Ishikawa (cell line): ENCODE measurements around the gene UPK3A.
A peak's percentile ranks its signal among the peaks of the same experiment; 100 is the strongest.

ENCODE experiments used
- CEBPB ChIP-seq: IDR thresholded peaks from 2 replicates; pipeline ENCODE4 v1.6.1; 2012
- CREB1 ChIP-seq: IDR thresholded peaks from 2 replicates; pipeline ENCODE4 v1.6.1; 2012; ENCODE audit warnings: low read depth
- EGR1 ChIP-seq: IDR thresholded peaks from 2 replicates; pipeline ENCODE4 v1.6.1; 2012
- EP300 ChIP-seq: IDR thresholded peaks from 2 replicates; pipeline ENCODE4 v1.6.1; 2012; ENCODE audit warnings: borderline replicate concordance
- FOXM1 ChIP-seq: IDR thresholded peaks from 2 replicates; pipeline ENCODE4 v1.6.1; 2012; ENCODE audit warnings: low read depth, borderline replicate concordance
- MAX ChIP-seq: IDR thresholded peaks from 2 replicates; pipeline ENCODE4 v1.6.1; 2012
- NFIC ChIP-seq: IDR thresholded peaks from 2 replicates; pipeline ENCODE4 v1.6.1; 2012
- RAD21 ChIP-seq: IDR thresholded peaks from 2 replicates; pipeline ENCODE4 v1.6.1; 2012; ENCODE audit warnings: low read depth
- REST ChIP-seq: IDR thresholded peaks from 2 replicates; pipeline ENCODE4 v1.6.1; 2012; ENCODE audit warnings: low read depth, mild to moderate bottlenecking
- TAF1 ChIP-seq: IDR thresholded peaks from 2 replicates; pipeline ENCODE4 v1.6.1; 2012; ENCODE audit warnings: low read depth, mild to moderate bottlenecking
- TCF12 ChIP-seq: IDR thresholded peaks from 2 replicates; pipeline ENCODE4 v1.6.1; 2012; ENCODE audit warnings: low read depth
- TEAD4 ChIP-seq: IDR thresholded peaks from 2 replicates; pipeline ENCODE4 v1.6.1; 2012
- USF1 ChIP-seq: IDR thresholded peaks from 2 replicates; pipeline ENCODE4 v1.6.1; 2012
- YY1 ChIP-seq: IDR thresholded peaks from 2 replicates; pipeline ENCODE4 v1.6.1; 2012; ENCODE audit warnings: low read depth
- ZBTB7A ChIP-seq: IDR thresholded peaks from 2 replicates; pipeline ENCODE4 v1.6.1; 2012; ENCODE audit warnings: low read depth

UPK3A gene

GRCh38 chr22:45280587-45280980 lies 4.2 kb upstream of the UPK3A start:
- TF ChIP-seq ZBTB7A (no peak), CREB1 (no peak), MAX (no peak), USF1 (no peak), TCF12 (no peak), CEBPB (no peak), EP300 (no peak), TEAD4 (no peak), TAF1 (no peak), FOXM1 (no peak), REST (no peak), YY1 (no peak), RAD21 (no peak), NFIC (no peak), EGR1 (no peak)

DNA sequence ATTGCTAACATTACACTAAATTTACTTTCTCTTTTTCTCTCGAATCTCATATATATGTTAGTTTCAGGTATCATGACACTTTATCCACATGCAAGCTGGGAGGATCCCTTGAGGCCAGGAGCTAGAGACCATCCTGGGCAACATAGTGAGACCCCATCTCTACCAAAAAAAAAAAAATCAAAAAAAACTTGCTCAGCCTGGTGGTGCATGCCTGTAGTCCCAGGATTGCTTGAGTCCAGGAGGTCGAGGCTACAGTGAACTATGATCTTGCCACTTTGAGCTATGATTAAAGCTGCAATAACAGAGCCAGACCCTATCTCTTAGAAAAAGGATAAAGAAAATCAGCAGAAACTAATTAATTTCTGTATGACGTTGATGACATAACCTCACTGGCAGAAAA lies 3.7 kb upstream of the UPK3A start:
- TF ChIP-seq REST (no peak), RAD21 (no peak), NFIC (no peak), EGR1 (no peak), FOXM1 (no peak), YY1 (no peak), CREB1 (no peak)

DNA sequence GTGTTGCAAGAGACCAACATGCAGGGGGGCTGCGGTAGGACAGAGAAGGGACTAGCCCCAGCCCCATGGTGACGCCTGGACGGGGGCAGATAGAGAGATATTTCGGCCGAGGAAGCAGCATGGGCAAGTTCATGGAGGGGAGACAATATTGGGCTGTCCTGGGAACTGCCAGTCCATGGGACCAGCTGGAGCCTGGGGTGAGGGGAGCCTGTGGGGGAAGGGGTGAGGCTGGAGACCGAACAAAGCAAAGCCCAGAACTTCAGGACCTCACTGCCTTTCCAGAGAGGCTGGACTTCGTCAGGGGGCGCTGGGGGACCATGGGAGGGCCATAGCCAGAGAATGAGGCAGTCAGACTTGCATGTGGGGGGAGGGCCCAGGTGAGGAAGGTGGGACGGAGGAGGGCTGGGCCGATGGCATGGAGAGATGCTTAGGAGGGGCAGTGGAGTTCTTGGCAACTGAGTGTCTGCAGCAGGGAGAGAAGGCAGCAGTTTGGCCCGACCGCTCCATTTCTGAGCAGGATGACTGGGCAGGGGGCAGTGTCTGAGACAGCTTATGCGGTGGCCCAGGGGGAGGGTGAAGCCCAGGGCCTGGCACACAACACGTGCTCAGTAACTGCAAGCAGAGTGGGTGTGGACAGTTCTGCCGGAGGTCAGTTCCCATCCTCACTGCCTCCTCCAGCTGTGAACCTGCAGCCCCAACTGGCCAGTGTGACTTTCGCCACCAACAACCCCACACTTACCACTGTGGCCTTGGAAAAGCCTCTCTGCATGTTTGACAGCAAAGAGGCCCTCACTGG lies 712 bp downstream of the UPK3A start:
- no peak for TF ChIP-seq TCF12
- no peak for TF ChIP-seq EP300
- TF ChIP-seq REST = no peak
- no peak for TF ChIP-seq RAD21
- no peak for TF ChIP-seq EGR1
- no peak for TF ChIP-seq NFIC
- TF ChIP-seq CREB1 = no peak
- TF ChIP-seq CEBPB = no peak

GRCh38 chr22:45286854-45287551 lies 2.3 kb downstream of the UPK3A start:
- TF ChIP-seq ZBTB7A = no peak
- no peak for TF ChIP-seq FOXM1
- no peak for TF ChIP-seq RAD21

DNA sequence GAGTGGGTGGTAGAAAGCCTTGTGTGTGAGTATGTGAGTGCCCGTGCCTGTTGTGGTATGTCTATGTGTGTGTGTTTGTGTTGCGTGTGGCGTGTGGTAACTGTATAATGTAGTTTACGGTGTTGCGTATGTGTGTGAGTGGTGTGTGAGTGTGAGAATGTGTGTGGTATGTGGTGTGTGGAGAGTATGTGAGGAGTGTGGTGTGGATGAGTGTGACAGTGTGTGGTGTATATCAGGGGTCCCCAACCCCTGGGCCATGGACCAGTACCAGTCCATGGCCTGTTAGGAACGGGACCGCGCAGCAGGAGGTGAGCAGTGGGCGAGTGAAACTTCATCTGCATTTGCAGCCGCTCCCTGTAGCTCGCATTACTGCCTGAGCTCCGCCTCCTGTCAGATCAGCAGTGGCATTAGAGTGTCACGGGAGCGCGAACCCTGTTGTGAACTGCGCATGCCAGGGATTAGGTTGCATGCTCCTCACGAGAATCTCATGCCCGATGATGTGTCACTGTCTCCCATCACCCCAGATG lies 5.7 kb downstream of the UPK3A start:
- TF ChIP-seq USF1 (peak; percentile 39; the same call in 1 of the 2 replicates), EGR1 (no peak), MAX (peak; percentile 65; the same call in 1 of the 2 replicates)
